Small intestine (tissue), 16 donors: ENCODE measurements around the gene RNF114. TPM values are rescaled to one million over a fixed set of nuclear protein-coding genes. Genes with fewer than 3 reads are reported as not detected.

ENCODE experiments used
- DNase-seq, 2 donors: peaks; one replicate each; pipeline versions ENCODE4 v3.0.0 to v3.0.0-alpha.2; 2013
- FAIRE-seq: peaks from 2 replicates; lab custom pipeline; 2012; peaks lifted over from hg19 to GRCh38; lab: Jason Lieb, UNC
- H3K27ac ChIP-seq, 3 donors: one replicate each; pipeline ENCODE4 v1.5.1; 2013; ENCODE audit warnings: low read length in 2 of 3, mild to moderate bottlenecking in 2 of 3, control low read depth in 1 of 3, inconsistent platforms in 1 of 3, low read depth in 1 of 3, moderate library complexity in 1 of 3
- H3K27me3 ChIP-seq, 3 donors: one replicate each; pipeline ENCODE4 v1.6.1; 2013; ENCODE audit warnings: low read length in 3 of 3, inconsistent platforms in 1 of 3; ENCODE audit not compliant: control insufficient read depth in 3 of 3, insufficient read depth in 3 of 3
- H3K36me3 ChIP-seq, 3 donors: one replicate each; pipeline ENCODE4 v1.6.1; 2013; ENCODE audit warnings: low read length in 3 of 3, inconsistent platforms in 1 of 3, low read depth in 1 of 3, mild to moderate bottlenecking in 1 of 3, moderate library complexity in 1 of 3; ENCODE audit not compliant: control insufficient read depth in 3 of 3, insufficient read depth in 2 of 3
- H3K4me1 ChIP-seq, 3 donors: one replicate each; pipeline ENCODE4 v1.6.1; 2013; ENCODE audit warnings: low read length in 2 of 3, inconsistent platforms in 1 of 3, low read depth in 1 of 3, mild to moderate bottlenecking in 1 of 3, moderate library complexity in 1 of 3; ENCODE audit not compliant: control insufficient read depth in 3 of 3, insufficient read depth in 2 of 3
- H3K4me3 ChIP-seq, 3 donors: one replicate each; pipeline ENCODE4 v1.5.1; 2013; ENCODE audit warnings: low read length in 3 of 3, control low read depth in 1 of 3, inconsistent platforms in 1 of 3, low read depth in 1 of 3, mild to moderate bottlenecking in 1 of 3, moderate library complexity in 1 of 3
- H3K9me3 ChIP-seq, 2 donors: one replicate each; pipeline ENCODE4 v1.6.1; 2013; ENCODE audit warnings: low read depth in 1 of 2, low read length in 1 of 2; ENCODE audit not compliant: control insufficient read depth in 2 of 2, insufficient read depth in 1 of 2
- WGBS, 3 donors: extraction: QIAGEN DNeasy Blood & Tissue Kit; methylation state at CpG; one replicate each; pipeline ENCODE4 v1.1.7; 2013; 5-methylcytosine and 5-hydroxymethylcytosine counted together
- long read RNA-seq, 10 donors: transcript quantifications; one replicate each; lab custom pipeline, GENCODE V29; 2026
- polyA plus RNA-seq, 4 donors: library from polyadenylated mRNA; stranded (reverse) in 3 of 4; unstranded in 1 of 4; fragments of 200-250 nt in 3 of 4; fragments of 120-200 nt in 1 of 4; gene quantifications; one replicate each; pipeline versions ENCODE4 v1.2.1 to v1.2.3, GENCODE V29; 2013
- donor health status: healthy with polysubstance abuse.
- donor health status: control.
- donor health status: control.
- donor health status: Bipolar disorder and iron deficiency.
- donor health status: healthy.

Gene RNF114
- 100 to 1,000 TPM in 1 of 4 donors, 10 to 100 TPM in 3; 51.2 to 118 (median 68.4) TPM for polyA plus RNA-seq
- long read RNA-seq, donor 1, transcript RNF114-206 (2 exons, 565 nt), result minor isoform, 10 of 108 reads
- long read RNA-seq, donor 1, transcript RNF114-207 (4 exons, 2,006 nt), result minor isoform, 17 of 108 reads
- long read RNA-seq, donor 1, transcript RNF114-201 (6 exons, 2,503 nt), result major isoform, 60 of 108 reads
- long read RNA-seq, donor 1, partial matches to known transcripts, result 21 of 108 reads
- long read RNA-seq, donor 1, other reads (novel, unspliced or antisense), result 0 of 108 reads
- long read RNA-seq, donor 2, transcript RNF114-201 (6 exons, 2,503 nt), result major isoform, 20 of 29 reads
- long read RNA-seq, donor 2, partial matches to known transcripts, result 5 of 29 reads
- long read RNA-seq, donor 2, other reads (novel, unspliced or antisense), result 0 of 29 reads
- long read RNA-seq, donor 3, transcript RNF114-207 (4 exons, 2,006 nt), result major isoform, 7 of 31 reads
- long read RNA-seq, donor 3, transcript RNF114-201 (6 exons, 2,503 nt), result major isoform, 7 of 31 reads
- long read RNA-seq, donor 3, transcript RNF114-206 (2 exons, 565 nt), result major isoform, 7 of 31 reads
- long read RNA-seq, donor 3, partial matches to known transcripts, result 10 of 31 reads
- long read RNA-seq, donor 3, other reads (novel, unspliced or antisense), result 0 of 31 reads
- long read RNA-seq, donor 4, partial matches to known transcripts, result 0 of 1 reads
- long read RNA-seq, donor 4, other reads (novel, unspliced or antisense), result 0 of 1 reads
- long read RNA-seq, donor 5, transcript RNF114-201 (6 exons, 2,503 nt), result major isoform, 6 of 11 reads
- long read RNA-seq, donor 5, partial matches to known transcripts, result 0 of 11 reads
- long read RNA-seq, donor 5, other reads (novel, unspliced or antisense), result 0 of 11 reads
- long read RNA-seq, donor 6, transcript RNF114-206 (2 exons, 565 nt), result minor isoform, 6 of 53 reads
- long read RNA-seq, donor 6, transcript RNF114-207 (4 exons, 2,006 nt), result minor isoform, 7 of 53 reads
- long read RNA-seq, donor 6, transcript RNF114-201 (6 exons, 2,503 nt), result major isoform, 33 of 53 reads
- long read RNA-seq, donor 6, partial matches to known transcripts, result 7 of 53 reads
- long read RNA-seq, donor 6, other reads (novel, unspliced or antisense), result 0 of 53 reads
- long read RNA-seq, donor 7, transcript RNF114-201 (6 exons, 2,503 nt), result major isoform, 30 of 35 reads
- long read RNA-seq, donor 7, partial matches to known transcripts, result 0 of 35 reads
- long read RNA-seq, donor 7, other reads (novel, unspliced or antisense), result 0 of 35 reads
- long read RNA-seq, donor 8, partial matches to known transcripts, result 0 of 3 reads
- long read RNA-seq, donor 8, other reads (novel, unspliced or antisense), result 0 of 3 reads
- long read RNA-seq, donor 9, transcript RNF114-201 (6 exons, 2,503 nt), result major isoform, 8 of 11 reads
- long read RNA-seq, donor 9, partial matches to known transcripts, result 0 of 11 reads
- long read RNA-seq, donor 9, other reads (novel, unspliced or antisense), result 0 of 11 reads
- long read RNA-seq, donor 10, transcript RNF114-206 (2 exons, 565 nt), result minor isoform, 6 of 37 reads
- long read RNA-seq, donor 10, transcript RNF114-207 (4 exons, 2,006 nt), result minor isoform, 5 of 37 reads
- long read RNA-seq, donor 10, transcript RNF114-201 (6 exons, 2,503 nt), result major isoform, 16 of 37 reads
- long read RNA-seq, donor 10, partial matches to known transcripts, result 6 of 37 reads
- long read RNA-seq, donor 10, other reads (novel, unspliced or antisense), result 0 of 37 reads

DNA sequence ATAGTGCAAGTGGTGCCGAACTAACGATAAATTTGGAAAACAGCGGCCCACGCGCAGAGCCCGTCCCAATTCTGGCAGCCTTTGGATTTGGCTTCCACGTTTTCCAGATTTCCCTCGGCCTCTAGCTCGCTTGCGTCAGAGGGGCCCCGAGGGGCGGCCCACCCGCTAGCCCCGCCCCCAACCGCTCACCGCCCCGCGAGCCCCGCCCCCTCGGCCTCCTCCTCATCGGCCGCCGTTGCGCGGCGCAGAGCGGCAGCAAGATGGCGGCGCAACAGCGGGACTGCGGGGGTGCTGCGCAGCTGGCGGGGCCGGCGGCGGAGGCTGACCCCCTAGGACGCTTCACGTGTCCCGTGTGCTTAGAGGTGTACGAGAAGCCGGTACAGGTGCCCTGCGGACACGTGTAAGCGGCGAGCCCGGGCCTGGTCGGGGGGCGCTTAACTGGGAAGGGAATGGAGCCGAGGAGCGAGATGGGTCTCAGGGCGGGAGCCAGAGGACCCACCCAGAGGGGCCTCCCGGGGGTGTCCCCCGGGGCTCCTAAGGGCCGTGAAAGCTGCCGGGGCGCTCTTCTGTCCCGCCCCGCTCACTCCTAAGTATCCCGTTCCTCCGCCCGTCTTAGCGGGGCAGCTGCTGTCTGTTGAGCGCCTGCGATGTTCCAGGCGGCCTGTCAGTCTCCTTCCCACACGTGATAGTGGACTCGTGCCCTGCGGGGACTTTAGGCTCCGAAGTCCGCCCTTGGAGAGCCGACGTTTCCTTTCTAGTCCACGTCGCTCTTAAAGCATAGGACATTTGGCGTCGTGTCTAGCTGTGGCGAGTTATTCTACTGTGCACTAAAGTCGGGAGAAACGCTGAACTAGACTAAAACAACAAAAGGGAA is at the start of gene RNF114:
Gene RNF114, plus strand, starts transcription at position 245 of the 874 bp plus-strand sequence. Its CDS starts 16 bp downstream, at position 261.
- no peaks in the 10 kb centered on the region for H3K9me3 ChIP-seq
- H3K36me3 ChIP-seq, result peaks cover 0 to 26% (median 3%) of the 10 kb centered on the region in 3 donors
- peaks cover 0 to 26% (median 8%) of the 10 kb centered on the region in 3 donors for H3K4me1 ChIP-seq
- 0% methylated on average over 60 to 79 of the region's 79 CpGs for WGBS, 3 donors
- no peaks in the 10 kb centered on the region for H3K27me3 ChIP-seq
- H3K4me3 ChIP-seq, result peak within 1 kb of the TSS; percentile 71 to 92 (median 87)
- peak within 1 kb of the TSS; percentile 73 to 97 (median 84) for H3K27ac ChIP-seq
- FAIRE-seq (no peak), DNase-seq (peak; percentile 90 to 94)

DNA sequence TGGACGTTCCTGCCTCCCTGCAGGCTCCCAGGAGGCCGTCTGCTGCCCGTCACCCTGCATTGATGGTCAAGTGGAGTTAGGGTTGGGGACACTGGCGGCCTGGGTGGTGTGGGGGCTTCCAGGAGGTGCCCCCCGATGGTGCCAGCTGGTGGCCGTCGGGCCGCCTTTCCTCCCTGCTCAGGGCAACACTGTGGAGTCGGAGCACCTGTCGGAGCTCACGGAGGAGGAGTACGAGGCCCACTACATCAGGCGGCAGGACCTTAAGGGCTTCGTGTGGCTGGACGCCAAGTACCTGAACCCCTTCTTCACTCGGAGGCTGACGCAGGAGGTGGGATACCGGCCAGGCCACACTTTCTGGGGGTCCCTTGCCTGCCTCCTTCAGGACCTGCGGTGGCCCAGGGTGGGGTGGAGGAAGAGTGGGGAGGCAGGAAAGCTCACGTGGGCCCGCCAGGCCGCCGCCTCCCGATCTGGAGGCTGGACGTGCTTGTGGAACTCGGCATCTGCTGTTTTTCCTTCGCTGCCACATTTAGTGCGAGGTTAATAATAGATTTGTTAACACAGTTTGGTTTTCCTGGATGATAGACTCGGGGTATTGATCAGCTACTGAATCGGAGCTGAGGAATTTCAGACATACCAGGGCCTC is 49.5 kb upstream of the RNF114 start:
- Histone ChIP-seq H3K4me3 (no peak overlapping the region), H3K9me3 (no peaks in the 10 kb centered on the region), H3K27me3 (no peaks in the 10 kb centered on the region), H3K4me1 (peaks cover 0 to 3% (median 0%) of the 10 kb centered on the region in 3 donors), H3K36me3 (peaks cover 8 to 93% (median 8%) of the 10 kb centered on the region in 3 donors), H3K27ac (no peak overlapping the region)
- no peak for FAIRE-seq
- WGBS, 3 donors, result 82 to 88% (median 83%) methylated on average over 29 to 30 of the region's 30 CpGs
- DNase-seq, result no peak

GRCh38 chr20:49887251-49888211 is 48.7 kb upstream of the RNF114 start:
- 84 to 90% (median 89%) methylated on average over 31 to 32 of the region's 32 CpGs for WGBS, 3 donors
- H3K27me3 ChIP-seq, result no peaks in the 10 kb centered on the region
- no peak overlapping the region for H3K4me3 ChIP-seq
- H3K27ac ChIP-seq, result peak overlapping the region in 1 of 3 donors; percentile 23
- peaks cover 0 to 7% (median 0%) of the 10 kb centered on the region in 3 donors for H3K4me1 ChIP-seq
- no peaks in the 10 kb centered on the region for H3K9me3 ChIP-seq
- H3K36me3 ChIP-seq, result peaks cover 5 to 91% (median 8%) of the 10 kb centered on the region in 3 donors
- FAIRE-seq (no peak), DNase-seq (no peak)

- H3K27me3 ChIP-seq, result no peaks in the 10 kb centered on the region
- WGBS, 3 donors, result 52 to 62% (median 54%) methylated on average over 18 of the region's 18 CpGs
- H3K27ac ChIP-seq, result no peak overlapping the region
- FAIRE-seq, result no peak
- H3K36me3 ChIP-seq, result peaks cover 5 to 87% (median 8%) of the 10 kb centered on the region in 3 donors
- peaks cover 0 to 7% (median 0%) of the 10 kb centered on the region in 3 donors for H3K4me1 ChIP-seq
- H3K4me3 ChIP-seq, result no peak overlapping the region
- H3K9me3 ChIP-seq, result no peaks in the 10 kb centered on the region
- DNase-seq, result peak; percentile 36 to 67
These were observed 47.8 kb upstream of the RNF114 start for GRCh38 chr20:49888212-49889000.

DNA sequence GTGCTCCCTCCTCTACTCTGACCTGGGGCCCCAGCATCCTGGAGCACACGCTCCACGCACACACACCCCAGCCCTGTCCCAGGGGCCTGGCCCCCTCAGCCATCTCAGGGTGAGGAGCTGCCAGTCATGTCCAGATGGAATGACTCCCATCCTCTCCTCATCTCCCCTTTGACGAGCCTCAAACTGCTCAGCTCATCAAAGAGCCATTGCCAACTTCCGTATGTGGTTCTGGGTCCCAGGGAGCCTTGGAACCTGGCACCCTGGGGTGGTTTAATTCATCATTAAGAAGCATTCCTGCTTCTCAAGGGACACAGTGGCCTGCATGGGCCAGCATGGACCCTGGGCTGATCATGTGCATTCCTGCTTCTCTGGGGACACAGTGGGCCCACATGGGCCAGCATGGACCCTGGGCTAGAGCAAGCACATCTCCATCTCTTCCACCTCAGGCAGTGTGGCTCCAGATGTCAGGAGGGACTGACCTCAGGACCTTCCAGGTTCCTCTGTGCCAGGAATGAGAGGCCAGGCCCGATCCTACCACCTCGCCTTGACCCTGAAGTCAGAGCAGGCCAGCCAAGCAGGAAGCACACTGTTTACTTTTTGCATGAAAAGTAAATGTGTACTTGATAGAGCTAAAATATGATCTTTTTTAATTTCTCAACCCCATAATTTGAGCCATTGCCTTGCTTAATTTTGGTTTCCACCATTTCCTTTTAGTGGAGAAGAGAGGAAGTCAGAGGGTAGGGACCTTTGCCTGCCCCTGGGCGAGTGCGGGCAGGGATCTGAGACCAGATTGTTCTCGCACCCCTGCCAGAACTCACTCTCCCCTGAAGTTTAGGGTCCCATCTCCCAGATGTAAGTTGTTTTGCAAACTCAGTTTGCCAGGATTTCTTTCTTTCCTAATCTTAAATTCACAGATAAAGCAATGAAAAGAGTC is 46.9 kb upstream of the RNF114 start:
- Histone ChIP-seq H3K36me3 (peaks cover 5 to 78% (median 5%) of the 10 kb centered on the region in 3 donors), H3K4me3 (no peak overlapping the region), H3K9me3 (no peaks in the 10 kb centered on the region), H3K4me1 (peaks cover 0 to 7% (median 0%) of the 10 kb centered on the region in 3 donors), H3K27me3 (no peaks in the 10 kb centered on the region), H3K27ac (no peak overlapping the region)
- FAIRE-seq, result no peak
- WGBS, 3 donors, result 77 to 79% (median 77%) methylated on average over 9 of the region's 9 CpGs
- no peak for DNase-seq
